Panc1 (cell line): ENCODE measurements around the gene GPC6.

Experiments used
- CTCF ChIP-seq: fragments of 450-650 bp; IDR thresholded peaks from 2 replicates; pipeline ENCODE4 v1.5.1; 2017; ENCODE audit warnings: mild to moderate bottlenecking
- POLR2AphosphoS5 ChIP-seq: IDR thresholded peaks from 2 replicates; pipeline ENCODE4 v1.6.1; 2012; ENCODE audit warnings: mild to moderate bottlenecking, low read depth, low read length, moderate library complexity
- REST ChIP-seq, 2 experiments: IDR thresholded peaks; 2 replicates each; pipeline ENCODE4 v1.6.1; 2011 to 2012; ENCODE audit warnings: low read depth in 2 of 2, control low read depth in 1 of 2, low read length in 1 of 2, mild to moderate bottlenecking in 1 of 2, moderate library complexity in 1 of 2; ENCODE audit not compliant: insufficient read depth in 1 of 2
- SIN3A ChIP-seq: IDR thresholded peaks from 2 replicates; pipeline ENCODE4 v1.6.1; 2012; ENCODE audit warnings: low read depth, mild to moderate bottlenecking, low read length, moderate library complexity, borderline replicate concordance; ENCODE audit not compliant: insufficient read depth
- TCF7L2 ChIP-seq: IDR thresholded peaks from 2 replicates; pipeline ENCODE4 v1.6.1; 2011; ENCODE audit warnings: mild to moderate bottlenecking, low read depth, low read length, inconsistent platforms

- no peak for TF ChIP-seq CTCF
- TF ChIP-seq SIN3A: no peak
- no peak for TF ChIP-seq TCF7L2
- TF ChIP-seq REST (IDR thresholded peaks at IDR 0.05; ENCODE audit: insufficient read depth in 1 of 2, low read depth in 2 of 2, low read length in 1 of 2): no peak
- no peak for TF ChIP-seq POLR2AphosphoS5
These were observed 1190.7 kb downstream of the GPC6 start for GRCh38 chr13:94417294-94417693.
